SK-N-SH (cell line): Measurements from ENCODE around the gene CDH22. TPM values are rescaled to one million over a fixed set of nuclear protein-coding genes. Genes with fewer than 3 reads are reported as not detected.

Experiments
- CTCF ChIA-PET: fragments of 300-600, 350-600 bp; formaldehyde crosslinking; extraction: SDS; loops from one replicate; lab custom pipeline; 2021; lab: Yijun Ruan, JAX
- POLR2A ChIA-PET: fragments of 350-600 bp; sonication (Branson Sonifier 250); formaldehyde crosslinking; extraction: SDS; loops from one replicate; lab custom pipeline; 2020; ENCODE audit warnings: antibody characterized with exemption, inconsistent platforms; lab: Yijun Ruan, JAX
- DNase-seq: peaks from one replicate; pipeline ENCODE4 v3.0.0; 2012
- H2AFZ ChIP-seq: fragments of 200-600 bp; sonication (generic); 2 replicates; pipeline ENCODE4 v1.8.1; 2016; ENCODE audit warnings: antibody characterized with exemption, mild to moderate bottlenecking, low read depth
- H3F3A ChIP-seq: fragments of 200-600 bp; sonication (generic); replicated peaks from 2 replicates; pipeline ENCODE3; 2016; ENCODE audit warnings: antibody characterized with exemption, mild to moderate bottlenecking; ENCODE audit not compliant: insufficient read depth
- H3K27ac ChIP-seq, 2 experiments: fragments of 200-500 bp in 1 of 2; fragments of 200-600 bp in 1 of 2; sonication (Bioruptor generic) in 1 of 2; sonication (generic), shearing (Covaris generic) in 1 of 2; 2 replicates each; pipeline versions ENCODE4 v1.5.1 to v1.6.1; 2014 to 2016; ENCODE audit warnings: low read depth in 2 of 2, inconsistent platforms in 1 of 2, low read length in 1 of 2, mild to moderate bottlenecking in 1 of 2, mixed read lengths in 1 of 2
- H3K27me3 ChIP-seq: fragments of 200-600 bp; sonication (generic), shearing (Covaris generic); 2 replicates; pipeline ENCODE4 v1.6.1; 2016; ENCODE audit warnings: mixed run types; ENCODE audit not compliant: insufficient read depth
- H3K36me3 ChIP-seq, 2 experiments: fragments of 200-500 bp in 1 of 2; fragments of 200-600 bp in 1 of 2; sonication (Bioruptor generic) in 1 of 2; sonication (generic) in 1 of 2; replicated peaks in 1 of 2; 2 replicates each; pipeline versions ENCODE3 to v1.5.1; 2014 to 2016; ENCODE audit warnings: low read length in 1 of 2, mild to moderate bottlenecking in 1 of 2; ENCODE audit not compliant: insufficient read depth in 2 of 2, control insufficient read depth in 1 of 2
- H3K4me1 ChIP-seq, 2 experiments: fragments of 200-500 bp in 1 of 2; fragments of 200-600 bp in 1 of 2; sonication (Bioruptor generic) in 1 of 2; sonication (generic), shearing (Covaris generic) in 1 of 2; 2 replicates each; pipeline versions ENCODE4 v1.5.1 to v1.6.1; 2014 to 2016; ENCODE audit warnings: low read depth in 1 of 2, low read length in 1 of 2, mixed run types in 1 of 2; ENCODE audit not compliant: insufficient read depth in 2 of 2, control insufficient read depth in 1 of 2
- H3K4me2 ChIP-seq: fragments of 200-600 bp; sonication (generic), shearing (Covaris generic); 2 replicates; pipeline ENCODE4 v1.6.1; 2017; ENCODE audit warnings: mixed run types
- H3K4me3 ChIP-seq, 2 experiments: fragments of 200-500 bp in 1 of 2; fragments of 200-600 bp in 1 of 2; sonication (Bioruptor generic) in 1 of 2; sonication (generic), shearing (Covaris generic) in 1 of 2; 2 replicates each; pipeline versions ENCODE4 v1.5.1 to v1.8.1; 2014 to 2016; ENCODE audit warnings: low read depth in 2 of 2, inconsistent platforms in 1 of 2, low read length in 1 of 2, mild to moderate bottlenecking in 1 of 2, mixed read lengths in 1 of 2, moderate library complexity in 1 of 2
- H3K79me2 ChIP-seq: fragments of 200-600 bp; sonication (generic); 2 replicates; pipeline ENCODE4 v1.8.1; 2017; ENCODE audit warnings: mild to moderate bottlenecking; ENCODE audit not compliant: insufficient read depth
- H3K9ac ChIP-seq: fragments of 200-600 bp; sonication (generic); 2 replicates; pipeline ENCODE4 v1.6.1; 2017; ENCODE audit warnings: mixed run types
- H3K9me2 ChIP-seq: fragments of 200-600 bp; sonication (generic); 2 replicates; pipeline ENCODE4 v1.6.1; 2017; ENCODE audit warnings: mixed run types
- H3K9me3 ChIP-seq: fragments of 200-600 bp; sonication (generic); 2 replicates; pipeline ENCODE4 v1.6.1; 2017; ENCODE audit warnings: mixed run types, mild to moderate bottlenecking, moderate library complexity
- H4K20me1 ChIP-seq: fragments of 200-600 bp; sonication (generic); 2 replicates; pipeline ENCODE4 v1.6.1; 2017; ENCODE audit warnings: mild to moderate bottlenecking, mixed run types; ENCODE audit not compliant: insufficient read depth
- EP300 ChIP-seq, 2 experiments: IDR thresholded peaks; 2 replicates each; pipeline versions ENCODE4 v1.4.0 to v1.6.1; 2012; ENCODE audit warnings: borderline replicate concordance in 1 of 2, low read depth in 1 of 2, low read length in 1 of 2
- FOSL2 ChIP-seq: IDR thresholded peaks from 2 replicates; pipeline ENCODE4 v1.4.0; 2012; ENCODE audit warnings: low read depth, mild to moderate bottlenecking, moderate library complexity, borderline replicate concordance
- JUND ChIP-seq: IDR thresholded peaks from 2 replicates; pipeline ENCODE4 v1.4.0; 2012
- RAD21 ChIP-seq: IDR thresholded peaks from 2 replicates; pipeline ENCODE4 v1.6.1; 2012; ENCODE audit warnings: mild to moderate bottlenecking, low read length
- RFX5 ChIP-seq: IDR thresholded peaks from 2 replicates; pipeline ENCODE4 v1.6.1; 2012; ENCODE audit warnings: mild to moderate bottlenecking, improper control_type of control experiment, low read length
- SMC3 ChIP-seq: IDR thresholded peaks from 2 replicates; pipeline ENCODE4 v1.6.1; 2012; ENCODE audit warnings: low read depth, low read length, improper control_type of control experiment
- TAF1 ChIP-seq: IDR thresholded peaks from 2 replicates; pipeline ENCODE4 v1.6.1; 2012; ENCODE audit warnings: low read depth, mild to moderate bottlenecking, low read length, moderate library complexity, borderline replicate concordance
- WGBS: methylation state at CpG from one replicate; pipeline ENCODE4 v1.1.6; 2017; ENCODE audit warnings: low lambda C conversion rate; 5-methylcytosine and 5-hydroxymethylcytosine counted together
- polyA plus RNA-seq, 3 experiments: library from polyadenylated mRNA; depleted of rRNA; stranded (reverse); fragments of >200 nt; gene quantifications; 2 replicates each; pipeline ENCODE4 v1.2.3, GENCODE V29; 2012
- TF ChIP-seq, protein P1 (sequence below): IDR thresholded peaks from 2 replicates; pipeline ENCODE4 v1.4.0; 2012; ENCODE audit warnings: low read depth, borderline replicate concordance
- TF ChIP-seq, protein P2 (sequence below): fragments of 200-600 bp; sonication (generic); IDR thresholded peaks from 2 replicates; pipeline ENCODE4 v1.6.1; 2017; ENCODE audit warnings: antibody characterized with exemption, mild to moderate bottlenecking, moderate library complexity
- TF ChIP-seq, protein P3 (sequence below): IDR thresholded peaks from 2 replicates; pipeline ENCODE4 v1.6.1; 2012; ENCODE audit warnings: mild to moderate bottlenecking, low read depth, low read length, moderate library complexity
- TF ChIP-seq, protein P4 (sequence below): fragments of 150-350 bp; IDR thresholded peaks from 2 replicates; pipeline ENCODE4 v1.6.1; 2016; ENCODE audit warnings: mild to moderate bottlenecking, low read depth, low read length

CDH22 gene
- polyA plus RNA-seq, 1 of the 3 experiments (the other 2 are of a cell fraction) = not detected

DNA sequence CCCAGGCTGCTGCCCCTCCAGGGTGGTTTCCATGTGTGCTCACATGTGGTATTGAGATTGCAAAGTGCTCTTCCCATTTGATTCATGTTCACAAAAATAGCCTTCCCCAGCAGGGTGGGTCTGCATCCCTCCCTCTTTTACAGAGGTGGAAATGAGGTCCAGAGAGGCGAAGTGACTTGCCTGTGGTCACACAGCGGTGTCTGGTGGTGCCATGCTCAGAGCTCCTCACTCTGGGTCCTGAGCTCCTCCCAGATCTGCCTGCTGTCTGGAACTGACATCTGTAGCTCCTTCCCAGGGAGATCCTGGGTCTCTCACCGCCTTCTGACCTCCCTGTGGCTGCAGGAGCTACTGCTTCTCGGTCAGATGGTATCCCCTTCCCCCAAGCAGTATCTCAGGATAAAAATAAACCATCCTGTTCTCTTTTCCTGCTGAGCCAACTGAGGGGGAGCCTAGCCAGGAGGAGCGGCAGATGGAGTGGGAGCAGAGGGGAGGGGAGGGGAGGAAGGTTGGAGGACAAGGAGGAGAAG lies 178.3 kb downstream of the CDH22 start (continued):
- TF ChIP-seq, protein P1, sequence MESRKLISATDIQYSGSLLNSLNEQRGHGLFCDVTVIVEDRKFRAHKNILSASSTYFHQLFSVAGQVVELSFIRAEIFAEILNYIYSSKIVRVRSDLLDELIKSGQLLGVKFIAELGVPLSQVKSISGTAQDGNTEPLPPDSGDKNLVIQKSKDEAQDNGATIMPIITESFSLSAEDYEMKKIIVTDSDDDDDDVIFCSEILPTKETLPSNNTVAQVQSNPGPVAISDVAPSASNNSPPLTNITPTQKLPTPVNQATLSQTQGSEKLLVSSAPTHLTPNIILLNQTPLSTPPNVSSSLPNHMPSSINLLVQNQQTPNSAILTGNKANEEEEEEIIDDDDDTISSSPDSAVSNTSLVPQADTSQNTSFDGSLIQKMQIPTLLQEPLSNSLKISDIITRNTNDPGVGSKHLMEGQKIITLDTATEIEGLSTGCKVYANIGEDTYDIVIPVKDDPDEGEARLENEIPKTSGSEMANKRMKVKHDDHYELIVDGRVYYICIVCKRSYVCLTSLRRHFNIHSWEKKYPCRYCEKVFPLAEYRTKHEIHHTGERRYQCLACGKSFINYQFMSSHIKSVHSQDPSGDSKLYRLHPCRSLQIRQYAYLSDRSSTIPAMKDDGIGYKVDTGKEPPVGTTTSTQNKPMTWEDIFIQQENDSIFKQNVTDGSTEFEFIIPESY = no peak

DNA sequence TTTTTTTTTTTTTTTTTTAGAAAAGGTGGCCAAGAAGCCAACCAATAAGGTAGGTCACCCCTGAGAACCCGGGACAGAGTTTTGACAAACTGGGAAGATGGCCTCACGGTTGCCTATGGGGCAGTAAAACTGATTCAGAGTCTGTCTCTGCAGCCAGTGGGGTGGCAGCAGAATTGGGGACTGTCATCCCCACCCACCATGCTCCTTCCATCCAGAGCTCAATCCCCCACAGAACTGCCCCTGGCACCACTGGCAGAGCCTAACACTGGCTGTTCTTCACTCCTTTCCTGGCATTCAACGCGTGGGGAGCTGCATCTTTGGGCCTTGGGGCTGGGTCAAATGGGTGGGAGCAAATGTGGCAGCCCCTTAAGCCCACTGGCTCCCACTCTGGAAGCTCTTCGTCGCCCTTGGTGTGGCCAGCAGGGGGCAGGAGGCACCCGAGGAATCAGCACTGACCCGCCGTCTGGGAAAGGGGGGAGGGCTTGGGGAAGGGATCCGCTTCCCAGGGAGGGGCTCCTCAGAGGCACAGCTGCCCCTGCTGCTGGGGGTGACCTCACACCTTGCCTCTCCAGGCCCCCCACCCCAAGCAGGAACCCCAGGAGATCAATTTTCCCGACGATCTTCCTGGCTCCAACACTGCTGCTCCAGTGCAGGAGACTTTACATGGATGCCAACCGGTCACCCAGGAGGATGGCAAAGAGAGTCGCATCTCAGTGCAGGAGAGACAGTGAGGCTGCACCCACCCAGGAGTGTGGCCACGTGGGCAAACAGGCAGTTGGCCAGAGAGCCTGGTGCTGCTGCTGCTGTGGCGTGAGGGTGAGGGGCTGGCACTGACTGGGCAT lies 179.8 kb downstream of the CDH22 start:
- H4K20me1 ChIP-seq = no peaks in the 10 kb centered on the region
- peak; percentile 89 for DNase-seq
- CTCF ChIA-PET = interaction anchor here (0.6 to 8.1 kb wide), 99 partner anchors 9 to 552 kb away, joined by 3 to 347 read pairs (median 5); partner anchors contain the start of genes CDH22 and SLC12A5

More for the DNA sequence above, 179.8 kb downstream of the CDH22 start:
- H3K27me3 ChIP-seq = peaks cover 30% of the 10 kb centered on the region; the same call in 1 of the 2 replicates
- POLR2A ChIA-PET = interaction anchor here (1.0 kb wide), 1 partner anchor 217 kb away, joined by 3 read pairs; no protein-coding TSS in a partner anchor
- H3K36me3 ChIP-seq = no peaks in the 10 kb centered on the region
- H2AFZ ChIP-seq = no peak overlapping the region
- no peaks in the 10 kb centered on the region for H3K9me2 ChIP-seq
- H3K4me2 ChIP-seq = no peak overlapping the region
- no peaks in the 10 kb centered on the region for H3K9me3 ChIP-seq
- TF ChIP-seq RFX5 (no peak), EP300 (IDR thresholded peaks at IDR 0.05; ENCODE audit: borderline replicate concordance in 1 of 2, low read depth in 1 of 2, low read length in 1 of 2) (no peak), JUND (no peak), FOSL2 (no peak), TAF1 (no peak), SMC3 (peak; percentile 51; the same call in 1 of the 2 replicates), RAD21 (peak; percentile 77)
- TF ChIP-seq, protein P2, sequence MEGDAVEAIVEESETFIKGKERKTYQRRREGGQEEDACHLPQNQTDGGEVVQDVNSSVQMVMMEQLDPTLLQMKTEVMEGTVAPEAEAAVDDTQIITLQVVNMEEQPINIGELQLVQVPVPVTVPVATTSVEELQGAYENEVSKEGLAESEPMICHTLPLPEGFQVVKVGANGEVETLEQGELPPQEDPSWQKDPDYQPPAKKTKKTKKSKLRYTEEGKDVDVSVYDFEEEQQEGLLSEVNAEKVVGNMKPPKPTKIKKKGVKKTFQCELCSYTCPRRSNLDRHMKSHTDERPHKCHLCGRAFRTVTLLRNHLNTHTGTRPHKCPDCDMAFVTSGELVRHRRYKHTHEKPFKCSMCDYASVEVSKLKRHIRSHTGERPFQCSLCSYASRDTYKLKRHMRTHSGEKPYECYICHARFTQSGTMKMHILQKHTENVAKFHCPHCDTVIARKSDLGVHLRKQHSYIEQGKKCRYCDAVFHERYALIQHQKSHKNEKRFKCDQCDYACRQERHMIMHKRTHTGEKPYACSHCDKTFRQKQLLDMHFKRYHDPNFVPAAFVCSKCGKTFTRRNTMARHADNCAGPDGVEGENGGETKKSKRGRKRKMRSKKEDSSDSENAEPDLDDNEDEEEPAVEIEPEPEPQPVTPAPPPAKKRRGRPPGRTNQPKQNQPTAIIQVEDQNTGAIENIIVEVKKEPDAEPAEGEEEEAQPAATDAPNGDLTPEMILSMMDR = peak; percentile 70
- TF ChIP-seq, protein P3, sequence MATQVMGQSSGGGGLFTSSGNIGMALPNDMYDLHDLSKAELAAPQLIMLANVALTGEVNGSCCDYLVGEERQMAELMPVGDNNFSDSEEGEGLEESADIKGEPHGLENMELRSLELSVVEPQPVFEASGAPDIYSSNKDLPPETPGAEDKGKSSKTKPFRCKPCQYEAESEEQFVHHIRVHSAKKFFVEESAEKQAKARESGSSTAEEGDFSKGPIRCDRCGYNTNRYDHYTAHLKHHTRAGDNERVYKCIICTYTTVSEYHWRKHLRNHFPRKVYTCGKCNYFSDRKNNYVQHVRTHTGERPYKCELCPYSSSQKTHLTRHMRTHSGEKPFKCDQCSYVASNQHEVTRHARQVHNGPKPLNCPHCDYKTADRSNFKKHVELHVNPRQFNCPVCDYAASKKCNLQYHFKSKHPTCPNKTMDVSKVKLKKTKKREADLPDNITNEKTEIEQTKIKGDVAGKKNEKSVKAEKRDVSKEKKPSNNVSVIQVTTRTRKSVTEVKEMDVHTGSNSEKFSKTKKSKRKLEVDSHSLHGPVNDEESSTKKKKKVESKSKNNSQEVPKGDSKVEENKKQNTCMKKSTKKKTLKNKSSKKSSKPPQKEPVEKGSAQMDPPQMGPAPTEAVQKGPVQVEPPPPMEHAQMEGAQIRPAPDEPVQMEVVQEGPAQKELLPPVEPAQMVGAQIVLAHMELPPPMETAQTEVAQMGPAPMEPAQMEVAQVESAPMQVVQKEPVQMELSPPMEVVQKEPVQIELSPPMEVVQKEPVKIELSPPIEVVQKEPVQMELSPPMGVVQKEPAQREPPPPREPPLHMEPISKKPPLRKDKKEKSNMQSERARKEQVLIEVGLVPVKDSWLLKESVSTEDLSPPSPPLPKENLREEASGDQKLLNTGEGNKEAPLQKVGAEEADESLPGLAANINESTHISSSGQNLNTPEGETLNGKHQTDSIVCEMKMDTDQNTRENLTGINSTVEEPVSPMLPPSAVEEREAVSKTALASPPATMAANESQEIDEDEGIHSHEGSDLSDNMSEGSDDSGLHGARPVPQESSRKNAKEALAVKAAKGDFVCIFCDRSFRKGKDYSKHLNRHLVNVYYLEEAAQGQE = no peak
- TF ChIP-seq, protein P4, sequence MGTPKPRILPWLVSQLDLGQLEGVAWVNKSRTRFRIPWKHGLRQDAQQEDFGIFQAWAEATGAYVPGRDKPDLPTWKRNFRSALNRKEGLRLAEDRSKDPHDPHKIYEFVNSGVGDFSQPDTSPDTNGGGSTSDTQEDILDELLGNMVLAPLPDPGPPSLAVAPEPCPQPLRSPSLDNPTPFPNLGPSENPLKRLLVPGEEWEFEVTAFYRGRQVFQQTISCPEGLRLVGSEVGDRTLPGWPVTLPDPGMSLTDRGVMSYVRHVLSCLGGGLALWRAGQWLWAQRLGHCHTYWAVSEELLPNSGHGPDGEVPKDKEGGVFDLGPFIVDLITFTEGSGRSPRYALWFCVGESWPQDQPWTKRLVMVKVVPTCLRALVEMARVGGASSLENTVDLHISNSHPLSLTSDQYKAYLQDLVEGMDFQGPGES = no peak
- H3K4me1 ChIP-seq = peaks cover 0 to 9% of the 10 kb centered on the region in 2 experiments; a peak in 1 of 4 replicates
- peak overlapping the region in 1 of 2 experiments; percentile 32; a peak in 2 of 4 replicates for H3K4me3 ChIP-seq
- H3K9ac ChIP-seq = no peak overlapping the region
- H3F3A ChIP-seq = no peaks in the 10 kb centered on the region
- no peak overlapping the region for H3K27ac ChIP-seq
- no peaks in the 10 kb centered on the region for H3K79me2 ChIP-seq
- 7% methylated on average over 12 of the region's 16 CpGs for WGBS
